Measurements from ENCODE around the gene DAB2IP. TPM values are rescaled to one million over a fixed set of nuclear protein-coding genes. Genes with fewer than 3 reads are reported as not detected.

The DAB2IP gene
- total and polyA plus RNA-seq, 2 donors, result 16.8 to 42.3 TPM

- WGBS, result 91% methylated on average over 5 of the region's 5 CpGs
- no peak overlapping the region for H3K27ac ChIP-seq (ENCODE audit: low read depth)
- no peaks in the 10 kb centered on the region for H3K36me3 ChIP-seq (ENCODE audit: insufficient read depth)
- no peak overlapping the region for H3K4me3 ChIP-seq (ENCODE audit: low read depth, low read length)
- DNase-seq (ENCODE audit: extremely low spot score), result no peak
- H3K4me1 ChIP-seq (ENCODE audit: insufficient read depth), result peaks cover 3% of the 10 kb centered on the region
Measured at GRCh38 chr9:121746411-121746810, 95.0 kb downstream of the DAB2IP start.

DNA sequence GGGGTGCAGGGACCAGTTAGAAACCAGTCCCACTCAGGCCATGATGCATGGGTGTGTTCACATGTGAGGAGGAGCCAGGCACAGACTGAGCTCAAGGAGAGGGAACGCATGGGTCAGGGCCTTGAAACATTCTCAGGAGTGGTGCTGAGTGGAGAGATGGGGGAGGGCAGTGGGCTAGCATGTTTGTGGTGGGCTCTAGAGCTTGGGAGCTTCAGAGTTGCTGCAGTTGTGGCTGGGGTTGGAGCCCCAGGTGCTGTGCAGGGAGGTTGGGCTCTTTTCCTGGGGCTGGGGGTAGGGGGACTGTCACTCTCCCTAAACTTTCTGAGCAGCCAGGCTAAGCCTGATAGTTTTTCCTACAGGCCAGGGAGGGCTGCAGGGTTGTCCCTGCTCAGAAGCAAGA, 95.4 kb downstream of the DAB2IP start:
- Histone ChIP-seq H3K27ac (ENCODE audit: low read depth) (no peak overlapping the region), H3K36me3 (ENCODE audit: insufficient read depth) (no peaks in the 10 kb centered on the region), H3K4me3 (ENCODE audit: low read depth, low read length) (no peak overlapping the region), H3K4me1 (ENCODE audit: insufficient read depth) (peaks cover 3% of the 10 kb centered on the region)
- no peak for DNase-seq (ENCODE audit: extremely low spot score)
- WGBS, result 63% methylated on average over 1 of the region's 1 CpG

GRCh38 chr9:121748074-121748473, 96.6 kb downstream of the DAB2IP start:
- Histone ChIP-seq H3K4me1 (ENCODE audit: insufficient read depth) (no peaks in the 10 kb centered on the region), H3K4me3 (ENCODE audit: low read depth, low read length) (no peak overlapping the region), H3K36me3 (ENCODE audit: insufficient read depth) (no peaks in the 10 kb centered on the region), H3K27ac (ENCODE audit: low read depth) (no peak overlapping the region)
- 37% methylated on average over 6 of the region's 6 CpGs for WGBS
- DNase-seq (ENCODE audit: extremely low spot score), result no peak

- no peak overlapping the region for H3K4me3 ChIP-seq (ENCODE audit: low read depth, low read length)
- DNase-seq (ENCODE audit: extremely low spot score), result no peak
- no peaks in the 10 kb centered on the region for H3K36me3 ChIP-seq (ENCODE audit: insufficient read depth)
- no peaks in the 10 kb centered on the region for H3K4me1 ChIP-seq (ENCODE audit: insufficient read depth)
- WGBS, result 44% methylated on average over 11 of the region's 11 CpGs
- no peak overlapping the region for H3K27ac ChIP-seq (ENCODE audit: low read depth)
Measured at GRCh38 chr9:121748727-121749423, 97.4 kb downstream of the DAB2IP start.

DNA sequence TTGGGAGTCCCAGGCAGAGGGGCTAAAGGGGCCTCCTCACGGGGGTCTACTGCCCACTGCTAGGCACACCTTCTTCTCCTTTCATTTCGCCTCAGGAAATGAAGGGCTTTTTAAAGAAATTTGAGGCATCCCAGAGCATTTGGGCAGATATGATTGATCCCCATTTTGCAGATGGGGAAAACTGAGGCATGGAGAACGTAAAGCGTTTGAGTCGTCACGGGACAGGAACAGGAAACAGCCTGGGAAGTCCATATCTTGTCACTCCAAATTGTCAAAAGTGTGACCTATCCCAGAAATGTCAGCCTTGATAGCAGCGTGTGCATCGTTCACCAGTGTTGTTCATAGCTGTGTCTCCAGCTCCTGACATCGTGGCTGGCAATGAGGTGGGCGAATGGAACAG, 98.2 kb downstream of the DAB2IP start:
- DNase-seq (ENCODE audit: extremely low spot score), result no peak
- 93% methylated on average over 10 of the region's 10 CpGs for WGBS

DNA sequence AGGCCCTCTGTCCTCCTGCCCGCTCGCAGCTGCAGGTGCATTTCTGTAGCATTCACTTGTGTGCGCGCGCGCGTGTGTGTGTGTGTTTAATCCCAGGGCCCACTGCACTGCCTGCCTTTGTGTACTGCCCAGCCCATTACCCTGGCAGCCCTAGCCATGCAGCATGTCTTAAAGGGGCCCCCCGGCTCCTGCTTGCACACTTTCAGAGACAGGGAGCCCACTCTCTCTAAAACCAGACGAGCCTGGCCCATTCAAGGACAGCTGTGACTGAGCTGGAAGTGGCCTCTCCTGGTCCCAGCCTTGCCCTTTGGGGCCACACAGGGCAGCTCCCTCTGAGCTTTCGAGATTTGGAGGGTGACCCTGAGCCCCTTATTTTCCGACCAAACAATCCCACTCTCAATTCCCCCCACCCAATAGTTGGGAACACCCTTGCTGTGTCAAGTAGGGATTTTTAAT, 98.9 kb downstream of the DAB2IP start:
- DNase-seq (ENCODE audit: extremely low spot score), result no peak
- Histone ChIP-seq H3K4me3 (ENCODE audit: low read depth, low read length) (no peak overlapping the region), H3K27ac (ENCODE audit: low read depth) (no peak overlapping the region), H3K4me1 (ENCODE audit: insufficient read depth) (no peaks in the 10 kb centered on the region), H3K36me3 (ENCODE audit: insufficient read depth) (no peaks in the 10 kb centered on the region)
- 88% methylated on average over 11 of the region's 11 CpGs for WGBS

More for the DNA sequence above, 98.2 kb downstream of the DAB2IP start:
- Histone ChIP-seq H3K4me3 (ENCODE audit: low read depth, low read length) (no peak overlapping the region), H3K36me3 (ENCODE audit: insufficient read depth) (no peaks in the 10 kb centered on the region), H3K27ac (ENCODE audit: low read depth) (no peak overlapping the region), H3K4me1 (ENCODE audit: insufficient read depth) (no peaks in the 10 kb centered on the region)

DNA sequence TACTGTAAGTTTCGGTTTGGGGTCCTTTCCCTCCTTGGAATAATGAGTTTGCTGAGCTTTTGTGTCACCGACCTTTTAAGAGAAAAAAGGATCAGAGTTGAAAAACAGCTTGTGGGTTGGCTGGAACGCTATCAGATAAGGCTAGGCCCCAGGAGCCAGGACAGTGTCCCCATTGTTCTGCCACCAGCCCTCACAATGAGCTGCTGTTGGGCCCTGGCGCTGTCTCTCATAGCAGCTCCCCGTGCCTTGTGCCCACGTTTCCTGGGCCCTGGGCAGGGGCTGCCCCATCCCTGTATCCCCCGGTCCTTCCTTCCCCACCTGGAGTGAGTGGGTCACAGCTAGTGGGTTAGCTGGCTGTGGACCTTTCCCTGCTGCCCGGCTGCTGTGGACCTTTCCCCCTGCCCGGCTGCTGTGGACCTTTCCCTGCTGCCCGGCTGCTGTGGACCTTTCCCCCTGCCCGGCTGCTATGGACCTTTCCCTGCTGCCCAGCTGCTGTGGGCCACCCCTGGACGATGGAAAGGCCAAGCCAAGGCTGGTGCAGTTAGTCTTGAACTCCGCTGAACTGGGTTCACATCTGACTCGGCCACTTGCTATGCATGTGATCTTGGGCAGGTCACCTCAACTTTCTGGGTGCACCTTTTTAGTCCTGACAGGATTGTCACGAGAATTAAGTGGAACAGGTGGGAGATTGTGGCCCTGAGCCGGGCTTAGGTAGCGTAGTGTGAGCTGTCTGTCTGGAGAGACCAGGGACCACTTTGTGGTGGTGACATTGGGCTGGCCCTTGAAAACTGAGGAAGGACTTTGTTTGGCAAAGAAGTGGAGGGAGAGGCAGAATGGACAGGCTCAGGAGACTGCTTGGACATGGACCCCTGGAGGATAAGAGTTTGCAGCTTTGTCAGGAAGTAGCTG, 99.5 kb downstream of the DAB2IP start:
- WGBS, result 87% methylated on average over 17 of the region's 17 CpGs
- no peak overlapping the region for H3K4me3 ChIP-seq (ENCODE audit: low read depth, low read length)

GRCh38 chr9:121751686-121752445, 100.4 kb downstream of the DAB2IP start:
- no peak overlapping the region for H3K27ac ChIP-seq (ENCODE audit: low read depth)
- H3K4me3 ChIP-seq (ENCODE audit: low read depth, low read length), result no peak overlapping the region
- DNase-seq (ENCODE audit: extremely low spot score), result no peak
- no peaks in the 10 kb centered on the region for H3K4me1 ChIP-seq (ENCODE audit: insufficient read depth)
- WGBS, result 66% methylated on average over 13 of the region's 13 CpGs
- H3K36me3 ChIP-seq (ENCODE audit: insufficient read depth), result no peaks in the 10 kb centered on the region

More for the DNA sequence above, 99.5 kb downstream of the DAB2IP start:
- no peaks in the 10 kb centered on the region for H3K36me3 ChIP-seq (ENCODE audit: insufficient read depth)
- DNase-seq (ENCODE audit: extremely low spot score), result no peak
- H3K4me1 ChIP-seq (ENCODE audit: insufficient read depth), result no peaks in the 10 kb centered on the region
- no peak overlapping the region for H3K27ac ChIP-seq (ENCODE audit: low read depth)

DNA sequence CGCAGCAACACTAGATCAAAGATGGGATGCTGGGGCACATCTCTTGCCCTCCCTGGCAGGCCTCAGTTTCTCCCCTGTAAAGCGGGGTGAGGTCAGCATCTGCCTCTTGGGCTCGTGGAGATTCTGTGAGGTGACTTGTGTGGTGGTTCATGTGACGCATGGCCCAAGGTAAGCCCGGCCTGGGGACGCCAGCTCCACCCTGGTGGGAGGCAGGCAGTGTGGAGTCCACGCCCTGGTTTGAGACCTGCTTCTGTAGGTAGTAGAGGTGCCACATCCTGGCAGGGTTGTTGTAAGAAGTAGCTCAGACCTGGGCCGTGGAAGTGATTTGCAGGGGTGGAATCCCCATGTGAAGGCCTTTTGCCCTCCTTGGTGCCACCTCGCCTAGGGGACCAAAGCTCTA, 101.5 kb downstream of the DAB2IP start:
- Histone ChIP-seq H3K4me1 (ENCODE audit: insufficient read depth) (no peaks in the 10 kb centered on the region), H3K36me3 (ENCODE audit: insufficient read depth) (no peaks in the 10 kb centered on the region), H3K27ac (ENCODE audit: low read depth) (no peak overlapping the region), H3K4me3 (ENCODE audit: low read depth, low read length) (no peak overlapping the region)
- WGBS, result 95% methylated on average over 9 of the region's 9 CpGs
- DNase-seq (ENCODE audit: extremely low spot score), result no peak

DNA sequence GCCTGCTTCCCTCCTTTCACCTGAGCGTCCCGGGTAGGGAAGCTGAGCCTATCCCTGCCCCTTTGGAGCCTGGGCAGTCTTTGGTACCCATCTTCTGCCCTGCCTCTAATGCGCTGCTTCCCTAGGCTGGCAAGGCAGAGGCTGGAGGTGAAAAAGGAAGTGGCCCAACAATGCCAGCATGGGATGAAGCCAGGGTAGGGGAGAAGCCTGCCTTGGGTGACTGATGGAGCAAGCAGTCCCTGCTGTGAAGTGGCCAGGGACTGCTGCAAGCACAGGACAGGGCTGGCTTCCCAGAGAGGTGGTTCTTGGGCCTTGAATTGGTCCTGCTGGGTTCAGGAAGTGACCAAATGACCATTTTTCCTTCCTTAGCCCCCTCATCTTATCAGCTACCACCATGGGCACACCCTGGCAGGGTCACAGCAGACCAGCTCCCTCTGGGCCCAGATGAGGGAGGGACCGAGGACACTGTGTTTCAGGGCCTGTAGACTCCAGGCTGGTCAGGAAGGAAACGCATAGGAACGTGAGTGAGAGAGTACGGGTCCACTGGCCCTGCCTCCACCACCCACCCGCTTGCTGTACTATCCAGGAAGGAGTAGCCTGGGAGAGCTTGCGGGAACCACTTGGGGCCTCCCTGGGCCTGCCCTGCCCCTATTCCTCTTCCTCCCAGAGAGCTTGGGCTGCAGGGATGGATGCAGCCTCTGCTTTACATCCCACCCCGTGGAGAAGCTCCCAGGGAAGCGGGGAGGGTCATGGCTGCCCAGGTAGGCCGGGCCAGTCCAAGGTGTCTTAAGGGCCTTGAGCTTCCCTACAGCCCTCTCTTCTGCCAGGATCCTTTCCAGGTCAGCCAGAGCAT, 102.6 kb downstream of the DAB2IP start:
- H3K36me3 ChIP-seq (ENCODE audit: insufficient read depth), result no peaks in the 10 kb centered on the region
- no peak for DNase-seq (ENCODE audit: extremely low spot score)
- H3K4me1 ChIP-seq (ENCODE audit: insufficient read depth), result no peaks in the 10 kb centered on the region
- 77% methylated on average over 12 of the region's 12 CpGs for WGBS
- H3K4me3 ChIP-seq (ENCODE audit: low read depth, low read length), result no peak overlapping the region
- H3K27ac ChIP-seq (ENCODE audit: low read depth), result no peak overlapping the region

- Histone ChIP-seq H3K4me3 (ENCODE audit: low read depth, low read length) (no peak overlapping the region), H3K4me1 (ENCODE audit: insufficient read depth) (no peaks in the 10 kb centered on the region), H3K36me3 (ENCODE audit: insufficient read depth) (no peaks in the 10 kb centered on the region), H3K27ac (ENCODE audit: low read depth) (no peak overlapping the region)
- DNase-seq (ENCODE audit: extremely low spot score), result no peak
- WGBS, result 91% methylated on average over 15 of the region's 15 CpGs
Measured at GRCh38 chr9:121754655-121755436, 103.4 kb downstream of the DAB2IP start.

- no peak for DNase-seq (ENCODE audit: extremely low spot score)
- Histone ChIP-seq H3K4me1 (ENCODE audit: insufficient read depth) (no peaks in the 10 kb centered on the region), H3K36me3 (ENCODE audit: insufficient read depth) (no peaks in the 10 kb centered on the region), H3K27ac (ENCODE audit: low read depth) (no peak overlapping the region), H3K4me3 (ENCODE audit: low read depth, low read length) (no peak overlapping the region)
- WGBS, result 95% methylated on average over 7 of the region's 7 CpGs
Measured at GRCh38 chr9:121755581-121755980, 104.1 kb downstream of the DAB2IP start.

Data from urinary bladder (tissue), 4 donors.